ENCODE measurements around the gene COX4I1.

The COX4I1 gene

DNA sequence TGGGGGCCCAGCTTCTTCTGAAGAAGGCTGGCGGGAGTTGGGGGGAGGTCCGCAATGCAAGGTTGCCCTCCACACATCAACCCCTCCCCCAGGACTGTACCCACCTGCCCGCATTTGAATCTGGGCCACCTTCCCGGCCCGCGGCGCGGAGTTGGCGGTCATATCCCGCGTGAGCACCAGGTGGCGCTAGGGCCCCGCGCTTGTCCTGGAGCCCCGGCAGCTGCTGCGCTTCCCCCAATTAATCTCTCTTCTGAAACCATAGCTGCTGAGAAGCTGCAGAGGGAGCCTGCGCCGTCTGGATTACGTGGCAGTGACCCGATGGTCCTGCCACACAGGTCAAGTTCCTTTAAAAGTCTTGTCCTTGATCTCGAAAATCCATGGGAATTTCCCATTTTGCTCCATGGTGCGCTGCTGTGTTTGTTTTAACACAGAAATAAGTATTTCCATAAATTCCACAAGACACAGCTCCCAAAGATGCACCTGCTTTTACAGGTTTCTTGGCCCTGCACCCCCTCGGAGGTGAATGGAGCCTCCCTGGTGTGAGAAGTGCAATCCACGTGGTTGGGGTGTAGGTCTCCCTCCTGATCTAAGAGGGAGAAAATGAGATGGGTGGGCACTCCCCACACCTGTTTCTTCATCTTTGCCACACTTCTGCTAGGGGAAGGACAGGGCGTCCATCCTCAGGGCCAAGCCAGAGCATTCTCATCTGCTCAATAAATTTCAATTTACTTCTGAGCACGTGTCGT is 22.1 kb downstream of the COX4I1 start:
- peaks cover 49% of the 10 kb centered on the region for H3K27me3 Mint-ChIP-seq (ENCODE audit: low read depth, poor library complexity)

DNA sequence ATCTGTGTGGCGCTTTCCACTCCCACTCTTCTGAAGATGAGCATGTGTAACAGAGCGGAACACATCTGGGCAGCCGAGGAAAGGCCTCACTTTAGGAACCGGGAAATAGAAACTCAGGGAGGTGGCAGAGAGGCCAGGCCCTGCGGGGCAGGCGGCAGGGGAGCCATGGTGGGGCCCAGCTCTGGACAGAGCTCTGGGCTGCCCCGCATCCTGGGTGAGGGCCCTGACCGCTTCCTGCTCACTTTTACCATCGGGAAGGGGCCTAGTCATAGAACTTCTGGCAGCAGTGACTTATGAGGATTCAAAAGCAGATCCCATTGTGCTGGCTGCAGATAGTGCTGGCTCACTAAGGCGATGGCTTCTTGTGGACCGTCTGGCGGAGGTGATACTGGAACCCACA is 22.6 kb downstream of the COX4I1 start:
- H3K27me3 Mint-ChIP-seq (ENCODE audit: low read depth, poor library complexity), result peaks cover 53% of the 10 kb centered on the region
- no peak for DNase-seq
- H3K4me1 Mint-ChIP-seq, result peaks cover 7% of the 10 kb centered on the region
- TF ChIP-seq, protein P1, sequence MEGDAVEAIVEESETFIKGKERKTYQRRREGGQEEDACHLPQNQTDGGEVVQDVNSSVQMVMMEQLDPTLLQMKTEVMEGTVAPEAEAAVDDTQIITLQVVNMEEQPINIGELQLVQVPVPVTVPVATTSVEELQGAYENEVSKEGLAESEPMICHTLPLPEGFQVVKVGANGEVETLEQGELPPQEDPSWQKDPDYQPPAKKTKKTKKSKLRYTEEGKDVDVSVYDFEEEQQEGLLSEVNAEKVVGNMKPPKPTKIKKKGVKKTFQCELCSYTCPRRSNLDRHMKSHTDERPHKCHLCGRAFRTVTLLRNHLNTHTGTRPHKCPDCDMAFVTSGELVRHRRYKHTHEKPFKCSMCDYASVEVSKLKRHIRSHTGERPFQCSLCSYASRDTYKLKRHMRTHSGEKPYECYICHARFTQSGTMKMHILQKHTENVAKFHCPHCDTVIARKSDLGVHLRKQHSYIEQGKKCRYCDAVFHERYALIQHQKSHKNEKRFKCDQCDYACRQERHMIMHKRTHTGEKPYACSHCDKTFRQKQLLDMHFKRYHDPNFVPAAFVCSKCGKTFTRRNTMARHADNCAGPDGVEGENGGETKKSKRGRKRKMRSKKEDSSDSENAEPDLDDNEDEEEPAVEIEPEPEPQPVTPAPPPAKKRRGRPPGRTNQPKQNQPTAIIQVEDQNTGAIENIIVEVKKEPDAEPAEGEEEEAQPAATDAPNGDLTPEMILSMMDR (IDR thresholded peaks at IDR 0.05), result no peak
- H3K27ac Mint-ChIP-seq, result no peak overlapping the region
- no peak overlapping the region for H3K4me3 Mint-ChIP-seq
- no peaks in the 10 kb centered on the region for H3K36me3 Mint-ChIP-seq (ENCODE audit: low read depth)
- H3K9me3 Mint-ChIP-seq, result no peaks in the 10 kb centered on the region

More for the DNA sequence above, 22.1 kb downstream of the COX4I1 start:
- H3K36me3 Mint-ChIP-seq (ENCODE audit: low read depth), result no peaks in the 10 kb centered on the region
- DNase-seq, result peak; percentile 88
- H3K4me1 Mint-ChIP-seq, result peaks cover 7% of the 10 kb centered on the region
- TF ChIP-seq, protein P1 (IDR thresholded peaks at IDR 0.05), result peak; percentile 97
- H3K9me3 Mint-ChIP-seq, result no peaks in the 10 kb centered on the region
- H3K27ac Mint-ChIP-seq, result no peak overlapping the region
- H3K4me3 Mint-ChIP-seq, result no peak overlapping the region

DNA sequence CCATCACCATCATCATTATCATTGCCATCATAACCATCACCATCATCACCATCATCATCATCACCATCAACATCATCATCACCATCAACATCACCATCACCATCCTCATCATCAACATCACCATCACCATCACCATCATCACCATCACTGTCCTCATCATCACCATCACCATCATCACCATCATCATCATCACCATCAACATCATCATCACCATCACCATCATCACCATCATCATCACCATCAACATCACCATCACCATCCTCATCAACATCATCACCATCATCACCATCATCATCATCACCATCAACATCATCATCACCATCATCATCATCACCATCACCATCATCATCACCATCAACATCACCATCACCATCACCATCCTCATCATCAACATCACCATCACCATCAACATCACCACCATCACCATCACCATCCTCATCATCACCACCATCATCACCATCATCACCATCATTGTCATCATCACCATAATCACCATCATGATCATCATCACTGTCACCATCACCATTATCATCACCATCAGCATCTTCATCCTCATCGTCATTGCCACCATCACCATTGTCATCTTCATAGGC is 23.9 kb downstream of the COX4I1 start:
- no peaks in the 10 kb centered on the region for H3K36me3 Mint-ChIP-seq (ENCODE audit: low read depth)
- H3K27me3 Mint-ChIP-seq (ENCODE audit: low read depth, poor library complexity), result peaks cover 45% of the 10 kb centered on the region
- H3K9me3 Mint-ChIP-seq, result no peaks in the 10 kb centered on the region
- H3K4me3 Mint-ChIP-seq, result no peak overlapping the region
- TF ChIP-seq, protein P1 (IDR thresholded peaks at IDR 0.05), result no peak
- H3K4me1 Mint-ChIP-seq, result peaks cover 7% of the 10 kb centered on the region
- no peak overlapping the region for H3K27ac Mint-ChIP-seq
- no peak for DNase-seq

DNA sequence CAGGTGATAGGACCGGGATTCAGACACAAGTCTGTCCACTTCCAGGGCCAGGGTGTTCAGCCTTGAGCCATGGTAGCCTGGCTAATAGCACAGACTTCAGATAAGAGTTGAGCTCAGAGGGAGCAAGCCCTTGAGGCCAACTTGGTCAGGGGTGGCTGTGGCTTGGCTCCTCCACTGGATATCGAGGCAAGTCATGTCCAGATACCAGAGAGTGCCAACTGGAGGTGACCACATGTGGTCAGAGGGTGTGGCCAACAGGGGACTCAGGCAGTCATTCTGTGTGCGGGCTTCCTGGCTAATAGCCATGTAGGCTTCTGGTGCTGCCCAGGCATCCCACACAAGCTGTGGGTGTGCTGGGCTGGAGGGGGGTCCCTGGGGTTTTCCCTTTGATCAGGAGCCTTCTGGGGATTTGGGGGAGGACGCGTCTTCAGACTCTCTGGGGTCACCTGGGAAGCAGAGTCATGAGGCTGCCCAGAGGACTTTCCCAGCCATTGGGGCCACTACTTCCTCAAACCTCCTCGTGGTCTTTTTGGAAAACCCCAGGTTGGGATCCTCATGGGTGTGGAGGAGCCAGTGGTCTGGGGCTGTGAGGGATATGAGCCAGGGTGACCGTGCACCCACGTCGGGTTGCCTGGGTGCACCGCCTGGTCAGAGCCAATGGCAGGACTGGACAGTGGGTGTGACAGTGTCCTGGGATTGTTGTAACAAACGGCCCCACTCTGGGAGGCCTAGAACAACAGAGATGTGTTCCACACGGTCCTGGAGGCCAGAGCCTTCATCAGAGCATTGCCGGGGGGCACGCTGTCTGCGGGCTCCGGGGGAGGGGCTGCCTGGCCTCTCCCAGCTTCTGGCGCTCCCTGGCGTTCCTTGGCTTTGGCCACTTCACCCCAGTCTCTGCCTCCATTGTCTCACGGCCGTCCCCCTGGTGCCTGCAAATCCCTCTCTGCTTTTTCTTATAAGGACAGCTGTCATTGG is 25.0 kb downstream of the COX4I1 start:
- Mint-ChIP-seq H3K36me3 (ENCODE audit: low read depth) (no peaks in the 10 kb centered on the region), H3K27me3 (ENCODE audit: low read depth, poor library complexity) (peaks cover 39% of the 10 kb centered on the region), H3K4me1 (peaks cover 7% of the 10 kb centered on the region), H3K4me3 (no peak overlapping the region), H3K9me3 (no peaks in the 10 kb centered on the region), H3K27ac (no peak overlapping the region)
- TF ChIP-seq, protein P1 (IDR thresholded peaks at IDR 0.05), result no peak
- DNase-seq, result no peak

DNA sequence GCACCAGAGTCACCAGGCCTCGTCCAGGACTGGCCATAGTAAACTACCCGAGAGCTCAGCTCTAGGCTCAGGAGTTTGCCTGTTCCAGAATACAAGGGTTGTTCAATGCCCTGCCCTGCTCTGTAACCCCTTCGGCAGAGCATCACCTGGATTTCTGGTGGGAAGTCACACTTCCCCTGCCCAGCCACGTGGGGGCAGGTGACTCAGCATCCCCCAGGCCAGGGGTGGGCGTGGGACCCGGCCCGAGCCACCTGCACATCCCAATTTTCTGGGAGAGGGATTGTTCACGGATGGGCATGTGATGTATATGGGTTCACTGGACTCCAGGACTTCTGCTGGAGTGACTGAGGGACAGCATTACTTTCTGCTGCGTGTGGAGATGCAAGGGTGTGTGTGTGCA is 25.8 kb downstream of the COX4I1 start:
- H3K4me1 Mint-ChIP-seq, result peaks cover 7% of the 10 kb centered on the region
- TF ChIP-seq, protein P1 (IDR thresholded peaks at IDR 0.05), result no peak
- no peak for DNase-seq

More for the DNA sequence above, 25.8 kb downstream of the COX4I1 start:
- Mint-ChIP-seq H3K27me3 (ENCODE audit: low read depth, poor library complexity) (peaks cover 30% of the 10 kb centered on the region), H3K27ac (no peak overlapping the region), H3K36me3 (ENCODE audit: low read depth) (no peaks in the 10 kb centered on the region), H3K9me3 (no peaks in the 10 kb centered on the region), H3K4me3 (no peak overlapping the region)

All from nephron progenitor cell (in vitro differentiated cells).